Ovary (tissue), 9 donors: ENCODE data around the gene ZNF134. TPM values are rescaled to one million over a fixed set of nuclear protein-coding genes. Genes with fewer than 3 reads are reported as not detected.

Source experiments
- DNase-seq, 5 donors: peaks; one replicate each; pipeline ENCODE4 v3.0.0-alpha.2; 2019 to 2020
- H3K27ac ChIP-seq, 2 donors: fragments of 200-600 bp; one replicate each; pipeline versions ENCODE4 v1.5.1 to v1.8.0; 2019 to 2022
- H3K27me3 ChIP-seq: fragments of 200-600 bp; one replicate; pipeline ENCODE4 v1.8.0; 2022
- H3K36me3 ChIP-seq: fragments of 200-600 bp; sonication (generic); one replicate; pipeline ENCODE4 v1.5.1; 2019
- H3K4me1 ChIP-seq: one replicate; pipeline ENCODE4 v1.8.1; 2013; ENCODE audit warnings: mild to moderate bottlenecking, moderate library complexity; ENCODE audit not compliant: insufficient read depth
- H3K4me3 ChIP-seq: fragments of 200-600 bp; sonication (generic); one replicate; pipeline ENCODE4 v1.5.1; 2017
- H3K9me3 ChIP-seq, 2 donors: fragments of 200-600 bp in 1 of 2; sonication (generic) in 1 of 2; one replicate each; pipeline versions ENCODE4 v1.5.1 to v1.8.1; 2013 to 2019; ENCODE audit warnings: mild to moderate bottlenecking in 1 of 2, moderate library complexity in 1 of 2
- EP300 ChIP-seq: sonication (generic); formaldehyde crosslinking; IDR thresholded peaks from one replicate; pipeline ENCODE4 v1.6.1; 2017; ENCODE audit warnings: antibody characterized with exemption
- POLR2A ChIP-seq: fragments of 450-650 bp; IDR thresholded peaks from one replicate; pipeline ENCODE4 v1.6.1; 2017; ENCODE audit warnings: antibody characterized with exemption, mild to moderate bottlenecking, moderate library complexity
- WGBS, 3 donors: extraction: QIAGEN DNeasy Blood & Tissue Kit in 1 of 3; methylation state at CpG; one replicate each; pipeline versions ENCODE4 v1.1.5 to v1.1.7; 2013 to 2017; 5-methylcytosine and 5-hydroxymethylcytosine counted together
- intact Hi-C, 4 donors: fragments of 100-400 bp; cut with DNase I; formaldehyde crosslinking; loops; one replicate each; pipeline versions ENCODE4 v1.11.0 to v1.15.1; 2022 to 2023
- polyA plus RNA-seq, 2 donors: library from polyadenylated mRNA; stranded (reverse); fragments of 200-250 nt in 1 of 2; fragments of 350-450 nt in 1 of 2; fragmentation: Illumina TruSeq in 1 of 2; extraction: RNeasy Lipid Tissue Mini Kit (QIAGEN cat#74804) in 1 of 2; gene quantifications; one replicate each; pipeline ENCODE4 v1.2.3, GENCODE V29; 2013 to 2014
- total RNA-seq, 7 donors: library from RNA; depleted of rRNA in 2 of 7; stranded (reverse); fragments of >200 nt in 2 of 7; fragmentation: NEBNext Ultra II Directional in 3 of 7; extraction: Animal tissue kit (Norgen Biotek cat#: 25700) in 3 of 7; gene quantifications; one replicate each; pipeline versions ENCODE4 v1.1.0 to v1.2.4, GENCODE V29; 2016 to 2023
- TF ChIP-seq, protein P1 (sequence below), 3 donors: fragments of 450-650 bp in 2 of 3; fragments of 200-600 bp in 1 of 3; IDR thresholded peaks; one replicate each; pipeline versions ENCODE4 v1.5.1 to v1.8.0; 2016 to 2022; ENCODE audit warnings: antibody characterized with exemption in 3 of 3, mild to moderate bottlenecking in 1 of 3
- donor health status: DM: no; HTN: no; CAD: no; lungs with moderate emphysema.
- donor health status: DM: no; HTN: no; CAD: no.
- donor health status: Bipolar disorder and iron deficiency.
- donor health status: DM: yes; HTN: yes; CAD: no.
- donor health status: DM: no; HTN: no; CAD: no.
- donor health status: DM: yes; HTN: yes; CAD: no.

ZNF134 gene
- total and polyA plus RNA-seq, 9 donors = 9.2 to 22.9 (median 16.3) TPM

DNA sequence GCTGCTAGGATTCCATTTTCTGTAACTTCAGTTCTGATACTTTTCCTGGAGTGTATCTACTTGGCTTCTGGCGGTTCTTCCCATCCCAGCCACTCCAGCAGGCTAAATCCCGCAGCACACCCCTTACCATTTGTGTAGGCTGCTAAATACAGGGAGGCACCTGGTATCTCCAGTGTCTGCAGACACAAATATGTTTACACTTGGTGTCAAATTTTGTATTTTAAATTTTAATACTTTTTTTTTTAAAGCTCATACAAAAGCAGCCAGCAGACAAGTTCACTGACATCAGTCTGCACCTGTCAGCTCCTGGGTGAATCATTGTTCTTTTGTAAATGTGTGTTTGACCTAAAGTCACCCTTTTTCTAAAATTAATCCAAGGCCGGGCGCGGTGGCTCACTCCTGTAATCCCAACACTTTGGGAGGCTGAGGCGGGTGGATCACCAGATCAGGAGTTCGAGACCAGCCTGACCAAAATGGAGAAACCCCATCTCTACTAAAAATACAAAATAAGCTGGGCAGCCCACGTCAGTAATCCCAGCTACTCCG lies 51.3 kb downstream of the ZNF134 start:
- 67 to 76% (median 76%) methylated on average over 9 of the region's 9 CpGs for WGBS, 3 donors
- no peaks in the 10 kb centered on the region for H3K27me3 ChIP-seq
- H3K9me3 ChIP-seq = no peaks in the 10 kb centered on the region
- TF ChIP-seq, protein P1, sequence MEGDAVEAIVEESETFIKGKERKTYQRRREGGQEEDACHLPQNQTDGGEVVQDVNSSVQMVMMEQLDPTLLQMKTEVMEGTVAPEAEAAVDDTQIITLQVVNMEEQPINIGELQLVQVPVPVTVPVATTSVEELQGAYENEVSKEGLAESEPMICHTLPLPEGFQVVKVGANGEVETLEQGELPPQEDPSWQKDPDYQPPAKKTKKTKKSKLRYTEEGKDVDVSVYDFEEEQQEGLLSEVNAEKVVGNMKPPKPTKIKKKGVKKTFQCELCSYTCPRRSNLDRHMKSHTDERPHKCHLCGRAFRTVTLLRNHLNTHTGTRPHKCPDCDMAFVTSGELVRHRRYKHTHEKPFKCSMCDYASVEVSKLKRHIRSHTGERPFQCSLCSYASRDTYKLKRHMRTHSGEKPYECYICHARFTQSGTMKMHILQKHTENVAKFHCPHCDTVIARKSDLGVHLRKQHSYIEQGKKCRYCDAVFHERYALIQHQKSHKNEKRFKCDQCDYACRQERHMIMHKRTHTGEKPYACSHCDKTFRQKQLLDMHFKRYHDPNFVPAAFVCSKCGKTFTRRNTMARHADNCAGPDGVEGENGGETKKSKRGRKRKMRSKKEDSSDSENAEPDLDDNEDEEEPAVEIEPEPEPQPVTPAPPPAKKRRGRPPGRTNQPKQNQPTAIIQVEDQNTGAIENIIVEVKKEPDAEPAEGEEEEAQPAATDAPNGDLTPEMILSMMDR (IDR thresholded peaks at IDR 0.05) = no peak
- TF ChIP-seq POLR2A = no peak
- no peak for TF ChIP-seq EP300
- intact Hi-C loops = no loop called here
- H3K36me3 ChIP-seq = no peaks in the 10 kb centered on the region
- H3K4me1 ChIP-seq = no peaks in the 10 kb centered on the region
- no peak overlapping the region for H3K4me3 ChIP-seq
- no peak for DNase-seq
- no peak overlapping the region for H3K27ac ChIP-seq

DNA sequence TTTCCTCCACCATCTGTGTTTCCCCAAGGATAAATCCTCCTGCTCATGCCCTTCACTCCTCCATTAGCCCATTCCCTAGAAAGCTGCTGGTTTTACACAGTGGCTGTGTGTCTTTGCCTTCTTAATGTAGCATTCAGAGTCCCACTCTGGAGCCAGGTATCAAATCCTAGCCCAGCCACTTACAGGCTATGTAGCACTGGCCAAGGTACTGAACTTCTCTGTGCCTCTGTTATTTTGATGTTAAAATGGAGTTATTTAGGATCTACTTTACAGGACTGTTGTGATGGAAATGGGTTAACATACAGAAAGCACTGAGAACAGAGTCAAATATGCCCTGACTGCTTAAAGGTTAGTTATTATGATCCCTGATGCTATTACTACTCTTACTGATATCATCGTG lies 53.2 kb downstream of the ZNF134 start:
- Histone ChIP-seq H3K4me1 (no peaks in the 10 kb centered on the region), H3K27ac (no peak overlapping the region), H3K27me3 (no peaks in the 10 kb centered on the region), H3K9me3 (no peaks in the 10 kb centered on the region), H3K36me3 (no peaks in the 10 kb centered on the region), H3K4me3 (no peak overlapping the region)
- DNase-seq = no peak
- TF ChIP-seq EP300 (no peak), POLR2A (no peak)
- TF ChIP-seq, protein P1 (IDR thresholded peaks at IDR 0.05) = no peak
- 60 to 66% (median 63%) methylated on average over 1 of the region's 1 CpG for WGBS, 3 donors
- intact Hi-C loops = no loop called here

DNA sequence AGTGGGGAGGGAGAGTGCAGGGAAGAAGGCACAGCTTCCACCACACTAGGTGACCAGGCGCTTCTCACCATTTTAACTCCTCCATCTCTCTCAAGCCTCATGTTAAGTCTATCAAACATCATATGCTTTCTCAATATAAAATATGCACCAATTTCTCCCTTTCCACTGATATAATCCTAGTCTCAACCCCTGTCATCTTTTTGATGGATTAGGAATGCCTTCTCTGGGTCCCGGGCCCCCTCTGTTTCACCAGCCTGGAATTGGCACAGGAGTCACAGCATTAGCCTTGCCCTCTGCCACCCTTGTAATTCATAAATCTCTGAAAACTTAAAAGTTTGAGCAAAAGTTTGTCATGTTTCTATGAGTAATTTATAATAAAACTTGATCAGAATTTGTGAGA lies 54.6 kb downstream of the ZNF134 start, which contains the start of gene ZSCAN4:
Gene ZSCAN4 (plus strand): TSS at position 301 of the 400 bp plus-strand sequence. CDS start 7,211 bp downstream, outside the sequence.
- H3K4me1 ChIP-seq = no peaks in the 10 kb centered on the region
- no peak within 1 kb of the TSS for H3K27ac ChIP-seq
- no peak for DNase-seq
- WGBS, 3 donors = 81 to 86% (median 81%) methylated on average over 2 of the region's 2 CpGs
- no peaks in the 10 kb centered on the region for H3K9me3 ChIP-seq
- no peak within 1 kb of the TSS for H3K4me3 ChIP-seq
- intact Hi-C loops = no loop called here
- TF ChIP-seq, protein P1 (IDR thresholded peaks at IDR 0.05) = no peak
- TF ChIP-seq POLR2A (no peak), EP300 (no peak)
- no peaks in the 10 kb centered on the region for H3K36me3 ChIP-seq
- H3K27me3 ChIP-seq = no peaks in the 10 kb centered on the region

DNA sequence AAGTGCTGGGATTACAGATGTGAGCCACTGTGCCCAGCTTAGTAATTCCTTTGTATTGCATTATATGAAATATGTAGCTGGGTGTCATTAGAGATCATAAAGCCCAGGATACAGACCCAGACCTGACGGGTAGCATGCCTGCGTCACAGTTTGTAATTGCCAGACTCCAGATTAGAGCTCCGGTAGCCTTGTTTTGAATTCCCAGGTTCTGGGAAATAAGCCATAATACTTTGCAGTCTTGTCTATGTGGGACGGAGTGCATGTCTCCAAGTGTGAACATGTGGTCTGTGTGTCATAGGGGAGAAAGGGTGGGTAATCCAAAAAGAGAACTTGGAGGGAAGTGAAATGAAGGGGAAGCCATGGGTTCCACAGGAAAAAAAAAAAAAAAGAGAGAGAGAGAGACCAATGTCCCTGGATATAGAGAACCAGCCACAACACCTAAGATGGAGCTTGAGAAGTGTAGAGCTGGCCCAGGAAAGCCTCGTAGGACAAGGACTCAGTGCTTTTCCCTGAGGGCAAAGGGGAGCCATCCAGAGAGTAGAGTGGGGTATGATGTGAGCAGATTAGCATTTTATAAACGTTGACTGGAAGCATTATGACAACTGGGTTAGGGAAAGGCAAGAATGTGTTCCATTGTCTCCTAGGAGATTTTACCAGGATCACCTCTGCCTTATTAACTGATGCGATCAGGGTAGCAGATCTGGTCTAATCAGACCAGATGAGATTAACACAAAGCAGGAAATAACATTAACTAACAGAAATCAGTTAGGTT lies 57.3 kb downstream of the ZNF134 start:
- DNase-seq = no peak
- H3K4me1 ChIP-seq = no peaks in the 10 kb centered on the region
- intact Hi-C loops = no loop called here
- no peak for TF ChIP-seq EP300
- TF ChIP-seq POLR2A = no peak
- TF ChIP-seq, protein P1 (IDR thresholded peaks at IDR 0.05) = no peak
- no peaks in the 10 kb centered on the region for H3K36me3 ChIP-seq
- 31 to 46% (median 33%) methylated on average over 7 of the region's 7 CpGs for WGBS, 3 donors
- no peaks in the 10 kb centered on the region for H3K9me3 ChIP-seq
- H3K27ac ChIP-seq = no peak overlapping the region
- H3K4me3 ChIP-seq = no peak overlapping the region
- no peaks in the 10 kb centered on the region for H3K27me3 ChIP-seq
